HK-2 (cell line): ENCODE measurements around the gene IER3.

Source experiments
- DNase-seq: peaks from one replicate; pipeline ENCODE4 v3.0.0-alpha.2; 2018; ENCODE audit not compliant: unreplicated experiment

Gene IER3

DNA sequence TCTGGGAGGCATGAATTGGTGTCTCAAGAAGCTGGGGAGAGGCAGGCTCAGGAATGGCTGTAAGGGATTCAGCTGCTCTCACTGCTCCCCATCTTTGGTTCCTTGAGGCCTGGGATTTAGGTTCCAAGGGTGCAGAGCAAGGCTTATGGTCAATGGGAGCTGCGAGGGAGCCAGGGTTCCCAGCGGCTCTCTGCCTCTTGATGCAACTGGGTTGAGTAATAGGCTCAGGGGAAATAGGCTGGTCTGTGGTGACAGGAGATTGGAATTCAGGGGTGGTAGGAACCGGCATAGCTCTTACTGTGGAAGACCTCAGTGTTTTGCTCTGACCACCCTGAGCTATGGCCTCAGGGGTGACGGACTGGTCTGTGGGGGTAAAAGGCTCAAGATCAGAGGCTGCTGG is 40.5 kb downstream of the IER3 start:
- no peak for DNase-seq

DNA sequence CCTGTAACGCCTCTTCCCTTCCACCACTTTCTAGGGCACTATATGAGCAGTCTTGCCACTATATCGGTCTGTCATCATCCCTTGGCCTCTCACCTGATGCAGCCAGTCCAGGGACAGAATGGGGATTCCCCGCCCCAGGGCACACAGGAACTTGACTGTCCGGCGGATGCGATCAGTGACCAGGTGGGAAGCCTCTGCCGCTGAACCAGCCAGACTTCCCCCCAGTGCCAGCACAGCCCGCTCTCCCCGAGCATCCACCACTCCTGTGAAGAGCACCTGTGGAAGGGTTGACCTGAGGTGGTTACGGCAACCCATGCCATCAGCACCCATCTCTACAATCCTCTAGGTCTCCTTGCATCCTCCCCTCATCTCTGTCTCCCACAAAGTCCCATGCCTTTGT is 41.3 kb downstream of the IER3 start:
- no peak for DNase-seq

DNA sequence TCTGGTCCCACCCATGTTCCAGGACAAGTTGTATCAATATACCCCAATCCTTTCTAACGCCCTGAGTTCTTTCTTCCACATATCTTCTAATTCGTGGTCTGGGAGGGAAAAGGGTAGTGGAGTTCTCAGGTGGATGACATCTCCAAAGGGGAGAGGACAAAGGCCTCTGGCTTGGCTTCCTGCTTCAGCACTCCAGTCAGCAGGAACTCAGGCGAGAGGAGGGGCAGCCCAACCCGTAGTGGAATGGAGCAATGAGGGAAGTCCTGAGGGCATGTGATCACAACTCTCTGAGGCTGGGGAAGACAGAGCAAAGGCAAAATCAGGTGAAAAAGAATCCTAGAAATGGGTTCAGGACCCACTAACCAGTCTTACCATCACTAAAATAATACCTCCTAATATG is 44.0 kb downstream of the IER3 start:
- no peak for DNase-seq

DNA sequence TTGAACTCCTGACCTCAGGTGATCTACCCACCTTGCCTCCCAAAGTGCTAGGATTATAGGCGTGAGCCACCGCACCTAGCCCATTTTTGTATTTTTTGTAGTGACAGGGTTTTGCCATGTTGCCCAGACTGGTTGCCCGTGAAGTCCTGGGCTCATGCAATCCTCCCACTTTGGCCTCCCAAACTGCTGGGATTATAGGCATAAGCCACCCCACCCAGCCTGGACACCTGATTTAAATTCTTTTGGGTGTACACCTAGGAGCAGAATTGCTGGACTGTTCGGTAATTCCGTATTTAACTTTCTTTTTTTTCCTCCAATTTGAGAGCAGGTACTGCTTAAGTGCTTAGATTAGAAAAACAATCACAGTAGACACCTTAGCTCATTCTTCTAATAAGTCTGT is 47.9 kb downstream of the IER3 start:
- DNase-seq, result no peak
